Epidermal melanocyte (primary cell): ENCODE results near the gene SEC14L1.
"Not testable (repeated sequence)": the region's sequence is repeated elsewhere in the genome, so short reads cannot be mapped to it uniquely, and the experiment has no call there.

ENCODE experiments used
- DNase-seq: peaks from one replicate; pipeline ENCODE4 v3.0.0; 2011; ENCODE audit warnings: low spot score; ENCODE audit not compliant: insufficient read length

Gene SEC14L1

GRCh38 chr17:77233635-77234334 is 93.0 kb downstream of the SEC14L1 start:
- DNase-seq: no peak

- DNase-seq: no peak
Observed at GRCh38 chr17:77234695-77235094, 93.9 kb downstream of the SEC14L1 start.

GRCh38 chr17:77235370-77235941 is 94.7 kb downstream of the SEC14L1 start:
- DNase-seq: peak; percentile 58

GRCh38 chr17:77237232-77238008 is 96.7 kb downstream of the SEC14L1 start:
- no peak for DNase-seq

GRCh38 chr17:77240976-77241375 is 100.2 kb downstream of the SEC14L1 start:
- no peak for DNase-seq

GRCh38 chr17:77242118-77242851 is 101.5 kb downstream of the SEC14L1 start:
- no peak for DNase-seq

- no peak for DNase-seq
Observed at GRCh38 chr17:77245162-77245926, 104.6 kb downstream of the SEC14L1 start.

- no peak for DNase-seq
Observed at GRCh38 chr17:77246110-77247047, 105.6 kb downstream of the SEC14L1 start.

GRCh38 chr17:77247048-77247541 is 106.3 kb downstream of the SEC14L1 start:
- DNase-seq: peak; percentile 55

GRCh38 chr17:77247609-77248008 is 106.8 kb downstream of the SEC14L1 start:
- no peak for DNase-seq

- no peak for DNase-seq
Observed at GRCh38 chr17:77248216-77249114, 107.7 kb downstream of the SEC14L1 start.

GRCh38 chr17:77251622-77252183 is 110.9 kb downstream of the SEC14L1 start:
- no peak for DNase-seq

GRCh38 chr17:77252306-77252705 is 111.5 kb downstream of the SEC14L1 start:
- not testable (repeated sequence) for DNase-seq

GRCh38 chr17:77253611-77254051 is 112.9 kb downstream of the SEC14L1 start:
- no peak for DNase-seq

GRCh38 chr17:77254951-77255825 is 114.4 kb downstream of the SEC14L1 start:
- peak; percentile 97 for DNase-seq

- not testable (repeated sequence) for DNase-seq
Observed at GRCh38 chr17:77255970-77256369, 115.2 kb downstream of the SEC14L1 start.

GRCh38 chr17:77256710-77257109 is 115.9 kb downstream of the SEC14L1 start:
- no peak for DNase-seq
